Measurements from ENCODE around the gene PTGR2.
A peak's percentile ranks its signal among the peaks of the same experiment; 100 is the strongest.
"Not testable (repeated sequence)": the region's sequence is repeated elsewhere in the genome, so short reads cannot be mapped to it uniquely, and the experiment has no call there.

The PTGR2 gene

GRCh38 chr14:73833530-73834260 is 17.9 kb upstream of the PTGR2 start:
- DNase-seq (ENCODE audit: low read depth) = no peak

GRCh38 chr14:73834261-73834625 is 17.4 kb upstream of the PTGR2 start:
- DNase-seq (ENCODE audit: low read depth) = no peak

GRCh38 chr14:73838293-73839034 is 13.2 kb upstream of the PTGR2 start:
- DNase-seq (ENCODE audit: low read depth) = not testable (repeated sequence)

GRCh38 chr14:73842201-73842600 is 9.4 kb upstream of the PTGR2 start:
- DNase-seq (ENCODE audit: low read depth) = no peak

GRCh38 chr14:73842851-73843250 is 8.8 kb upstream of the PTGR2 start:
- no peak for DNase-seq (ENCODE audit: low read depth)

- no peak for DNase-seq (ENCODE audit: low read depth)
Measured at GRCh38 chr14:73843296-73843695, 8.3 kb upstream of the PTGR2 start.

GRCh38 chr14:73846947-73847346 is 4.7 kb upstream of the PTGR2 start:
- DNase-seq (ENCODE audit: low read depth) = no peak

GRCh38 chr14:73851000-73851399 is 631 bp upstream of the PTGR2 start:
- no peak for DNase-seq (ENCODE audit: low read depth)

- DNase-seq (ENCODE audit: low read depth) = no peak
Measured at GRCh38 chr14:73859145-73859544, 7.5 kb downstream of the PTGR2 start.

- no peak for DNase-seq (ENCODE audit: low read depth)
Measured at GRCh38 chr14:73861073-73861472, 9.4 kb downstream of the PTGR2 start.

GRCh38 chr14:73862480-73862879 is 10.8 kb downstream of the PTGR2 start:
- no peak for DNase-seq (ENCODE audit: low read depth)

- no peak for DNase-seq (ENCODE audit: low read depth)
Measured at GRCh38 chr14:73863209-73863608, 11.6 kb downstream of the PTGR2 start.

- no peak for DNase-seq (ENCODE audit: low read depth)
Measured at GRCh38 chr14:73865534-73866113, 14.0 kb downstream of the PTGR2 start.

GRCh38 chr14:73869754-73870153 is 18.1 kb downstream of the PTGR2 start:
- not testable (repeated sequence) for DNase-seq (ENCODE audit: low read depth)

GRCh38 chr14:73870525-73871235 is 19.0 kb downstream of the PTGR2 start:
- DNase-seq (ENCODE audit: low read depth) = no peak

GRCh38 chr14:73873660-73874059 is 22.0 kb downstream of the PTGR2 start:
- no peak for DNase-seq (ENCODE audit: low read depth)

GRCh38 chr14:73877790-73878189 is 26.2 kb downstream of the PTGR2 start:
- DNase-seq (ENCODE audit: low read depth) = no peak

GRCh38 chr14:73878436-73878835 is 26.8 kb downstream of the PTGR2 start:
- DNase-seq (ENCODE audit: low read depth) = no peak

GRCh38 chr14:73879027-73879426 is 27.4 kb downstream of the PTGR2 start:
- no peak for DNase-seq (ENCODE audit: low read depth)

- DNase-seq (ENCODE audit: low read depth) = no peak
Measured at GRCh38 chr14:73884438-73885190, 33.0 kb downstream of the PTGR2 start.

GRCh38 chr14:73886449-73887317 is 35.1 kb downstream of the PTGR2 start, which contains the start of gene ZNF410:
ZNF410 (plus strand) TSS chr14:73886859; CDS start chr14:73892176, 5,317 bp downstream.
- peak; percentile 95 for DNase-seq (ENCODE audit: low read depth)

Data from stromal cell of bone marrow (primary cell).